A549 (cell line): ENCODE data around the gene ZNF486. TPM values are rescaled to one million over a fixed set of nuclear protein-coding genes. Genes with fewer than 3 reads are reported as not detected.

ENCODE experiments used
- ATAC-seq, 2 experiments: fragments of 200-7000 bp in 1 of 2; fragments of >200 bp in 1 of 2; cut with Nextera tagmentation in 1 of 2; cut with Tn5 transposase in 1 of 2; 3 replicates each; pipeline versions ENCODE4 v1.8.0 to v1.9.1; 2018 to 2020; ENCODE audit warnings: mild to moderate bottlenecking in 1 of 2, moderate library complexity in 1 of 2
- CTCF ChIA-PET: fragments of 300-600 bp; sonication (Branson Sonifier 250); formaldehyde crosslinking; extraction: SDS; loops from one replicate; lab custom pipeline; 2021; ENCODE audit warnings: antibody characterized with exemption, inconsistent platforms; lab: Yijun Ruan, JAX
- POLR2A ChIA-PET: fragments of 350-600 bp; formaldehyde crosslinking; extraction: SDS; loops from one replicate; lab custom pipeline; 2021; ENCODE audit warnings: antibody characterized with exemption, inconsistent platforms; lab: Yijun Ruan, JAX
- DNase-seq, 2 experiments: peaks; one replicate each; pipeline versions ENCODE4 v3.0.0 to v3.0.0-alpha.2; 2011 to 2016; ENCODE audit warnings: low read depth in 1 of 2, low spot score in 1 of 2
- FAIRE-seq: peaks from 2 replicates; lab custom pipeline; 2011; peaks lifted over from hg19 to GRCh38; lab: Jason Lieb, UNC
- H3K27ac ChIP-seq, 2 experiments: fragments of >200 bp; sonication (Bioruptor Twin); formaldehyde crosslinking; 3 replicates each; pipeline ENCODE4 v1.5.1; 2016 to 2017
- H3K4me1 ChIP-seq: fragments of >200 bp; sonication (Bioruptor Twin); formaldehyde crosslinking; 3 replicates; pipeline ENCODE4 v1.6.1; 2016
- H3K4me2 ChIP-seq: fragments of >200 bp; sonication (Bioruptor Twin); formaldehyde crosslinking; 3 replicates; pipeline ENCODE4 v1.6.1; 2016
- H3K4me3 ChIP-seq: fragments of >200 bp; sonication (Bioruptor Twin); formaldehyde crosslinking; 3 replicates; pipeline ENCODE4 v1.5.1; 2016
- H3K9me3 ChIP-seq: fragments of >200 bp; sonication (Bioruptor Twin); formaldehyde crosslinking; 3 replicates; pipeline ENCODE4 v1.6.1; 2016
- BHLHE40 ChIP-seq: IDR thresholded peaks from 2 replicates; pipeline ENCODE4 v1.6.1; 2012; ENCODE audit warnings: low read depth, low read length, inconsistent platforms
- CBX2 ChIP-seq: fragments of 200-600 bp; sonication (generic); IDR thresholded peaks from 2 replicates; pipeline ENCODE4 v1.6.1; 2016; ENCODE audit warnings: low read depth, mild to moderate bottlenecking, borderline replicate concordance
- CBX8 ChIP-seq: fragments of 200-600 bp; sonication (generic); IDR thresholded peaks from 2 replicates; pipeline ENCODE4 v1.6.1; 2016
- CHD2 ChIP-seq: fragments of 150-350 bp; IDR thresholded peaks from 2 replicates; pipeline ENCODE4 v1.6.1; 2014; ENCODE audit warnings: low read length; ENCODE audit not compliant: partially characterized antibody
- CHD4 ChIP-seq: fragments of 200-600 bp; sonication (generic); IDR thresholded peaks from 2 replicates; pipeline ENCODE4 v1.6.1; 2016; ENCODE audit warnings: antibody characterized with exemption, mild to moderate bottlenecking, borderline replicate concordance
- EHF ChIP-seq: fragments of 250-450 bp; sonication (Bioruptor Pico); IDR thresholded peaks from 2 replicates; pipeline ENCODE4 v1.5.0; 2020; ENCODE audit warnings: mild to moderate bottlenecking
- EP300 ChIP-seq, 2 experiments: fragments of >200 bp; sonication (Bioruptor Twin); formaldehyde crosslinking; IDR thresholded peaks; 2 replicates in 1 of 2; 3 replicates in 1 of 2; pipeline ENCODE4 v1.6.1; 2016 to 2017
- FOSL2 ChIP-seq, 2 experiments: fragments of 450-650 bp in 1 of 2; fragments of >200 bp in 1 of 2; sonication (Bioruptor Twin) in 1 of 2; formaldehyde crosslinking; IDR thresholded peaks; 2 replicates each; pipeline versions ENCODE4 v1.5.0 to v1.6.1; 2016 to 2020; ENCODE audit warnings: mild to moderate bottlenecking in 1 of 2, moderate library complexity in 1 of 2
- FOXS1 ChIP-seq: fragments of 250-450 bp; sonication (Bioruptor Pico); IDR thresholded peaks from 2 replicates; pipeline ENCODE4 v1.5.0; 2020; ENCODE audit warnings: mild to moderate bottlenecking, moderate library complexity
- HDAC2 ChIP-seq: fragments of 200-600 bp; sonication (generic); IDR thresholded peaks from 2 replicates; pipeline ENCODE4 v1.6.1; 2016
- HOXA7 ChIP-seq: fragments of 250-450 bp; sonication (Bioruptor Pico); IDR thresholded peaks from 2 replicates; pipeline ENCODE4 v1.5.0; 2020; ENCODE audit warnings: mild to moderate bottlenecking, moderate library complexity
- HOXB13 ChIP-seq: fragments of 250-450 bp; sonication (Bioruptor Pico); IDR thresholded peaks from 2 replicates; pipeline ENCODE4 v1.5.0; 2020; ENCODE audit warnings: low read depth, mild to moderate bottlenecking, moderate library complexity
- KDM5A ChIP-seq: fragments of 200-600 bp; sonication (generic); IDR thresholded peaks from 2 replicates; pipeline ENCODE4 v1.6.1; 2016; ENCODE audit warnings: antibody characterized with exemption, mild to moderate bottlenecking
- MAZ ChIP-seq: fragments of 150-350 bp; IDR thresholded peaks from 2 replicates; pipeline ENCODE4 v1.6.1; 2014; ENCODE audit warnings: antibody characterized with exemption, low read depth, low read length, borderline replicate concordance
- NFE2L2 ChIP-seq: fragments of 150-350 bp; conservative IDR thresholded peaks from 2 replicates; pipeline ENCODE4 v1.6.1; 2014; ENCODE audit warnings: low read length
- NPAS2 ChIP-seq: fragments of 250-450 bp; sonication (Bioruptor Pico); IDR thresholded peaks from 2 replicates; pipeline ENCODE4 v1.8.0; 2022; ENCODE audit warnings: mild to moderate bottlenecking, moderate library complexity, borderline replicate concordance
- NR3C1 ChIP-seq: fragments of >200 bp; sonication (Bioruptor Twin); formaldehyde crosslinking; IDR thresholded peaks from 3 replicates; pipeline ENCODE4 v1.6.1; 2017
- PHF8 ChIP-seq: fragments of 200-600 bp; sonication (generic); IDR thresholded peaks from 2 replicates; pipeline ENCODE4 v1.6.1; 2016; ENCODE audit warnings: low read depth, mild to moderate bottlenecking, antibody characterized with exemption, moderate library complexity, borderline replicate concordance
- POLR2A ChIP-seq: IDR thresholded peaks from 2 replicates; pipeline ENCODE4 v1.6.1; 2012; ENCODE audit warnings: mild to moderate bottlenecking, low read length
- POLR2AphosphoS2 ChIP-seq: conservative IDR thresholded peaks from 2 replicates; pipeline ENCODE4 v1.6.1; 2012; ENCODE audit warnings: low read length, improper control_type of control experiment, inconsistent platforms
- RAD21 ChIP-seq, 2 experiments: fragments of >200 bp in 1 of 2; sonication (Bioruptor Twin) in 1 of 2; formaldehyde crosslinking in 1 of 2; IDR thresholded peaks in 1 of 2; conservative IDR thresholded peaks in 1 of 2; 2 replicates in 1 of 2; 3 replicates in 1 of 2; pipeline ENCODE4 v1.6.1; 2012 to 2018; ENCODE audit warnings: inconsistent platforms in 1 of 2
- RFX5 ChIP-seq: fragments of 450-650 bp; IDR thresholded peaks from 2 replicates; pipeline ENCODE4 v1.7.1; 2014; ENCODE audit warnings: antibody characterized with exemption, mild to moderate bottlenecking, moderate library complexity
- SMC3 ChIP-seq: fragments of >200 bp; sonication (Bioruptor Twin); formaldehyde crosslinking; IDR thresholded peaks from 3 replicates; pipeline ENCODE4 v1.6.1; 2018; ENCODE audit warnings: inconsistent platforms
- TP53 ChIP-seq: fragments of 250-450 bp; sonication (Bioruptor Pico); IDR thresholded peaks from 2 replicates; pipeline ENCODE4 v1.5.0; 2021; ENCODE audit warnings: mild to moderate bottlenecking, moderate library complexity
- ZNF302 ChIP-seq: fragments of 250-450 bp; sonication (Bioruptor Pico); IDR thresholded peaks from 2 replicates; pipeline ENCODE4 v1.9.0; 2021; ENCODE audit warnings: inconsistent platforms, mild to moderate bottlenecking, moderate library complexity
- WGBS: methylation state at CpG from one replicate; pipeline ENCODE4 v1.1.6; 2017; ENCODE audit errors: missing lambda C conversion rate; 5-methylcytosine and 5-hydroxymethylcytosine counted together
- polyA plus RNA-seq, 4 experiments: library from polyadenylated mRNA; depleted of rRNA in 3 of 4; stranded (reverse); fragments of >200 nt; fragmentation: RNase III in 1 of 4; extraction: RNeasy Plus Mini Kit Qiagen cat#74134 plus additional on column Dnase treatment in 1 of 4; gene quantifications; 2 replicates in 3 of 4; 3 replicates in 1 of 4; pipeline ENCODE4 v1.2.3, GENCODE V29; 2011 to 2017
- TF ChIP-seq, protein P1 (sequence below): fragments of >200 bp; sonication (Bioruptor Twin); formaldehyde crosslinking; IDR thresholded peaks from 3 replicates; pipeline ENCODE4 v1.5.1; 2016
- TF ChIP-seq, protein P2 (sequence below): IDR thresholded peaks from 2 replicates; pipeline ENCODE4 v1.6.1; 2012
- TF ChIP-seq, protein P3 (sequence below): fragments of 450-650 bp; IDR thresholded peaks from 2 replicates; pipeline ENCODE4 v1.6.1; 2014; ENCODE audit warnings: antibody characterized with exemption
- TF ChIP-seq, protein P4 (sequence below): fragments of 250-450 bp; sonication (Bioruptor Pico); IDR thresholded peaks from 2 replicates; pipeline ENCODE4 v1.5.0; 2020; ENCODE audit warnings: low read depth, mild to moderate bottlenecking, moderate library complexity

ZNF486 gene
- polyA plus RNA-seq, 2 of the 4 experiments (the other 2 are of a cell fraction): 0.04 TPM; not detected in 1

DNA sequence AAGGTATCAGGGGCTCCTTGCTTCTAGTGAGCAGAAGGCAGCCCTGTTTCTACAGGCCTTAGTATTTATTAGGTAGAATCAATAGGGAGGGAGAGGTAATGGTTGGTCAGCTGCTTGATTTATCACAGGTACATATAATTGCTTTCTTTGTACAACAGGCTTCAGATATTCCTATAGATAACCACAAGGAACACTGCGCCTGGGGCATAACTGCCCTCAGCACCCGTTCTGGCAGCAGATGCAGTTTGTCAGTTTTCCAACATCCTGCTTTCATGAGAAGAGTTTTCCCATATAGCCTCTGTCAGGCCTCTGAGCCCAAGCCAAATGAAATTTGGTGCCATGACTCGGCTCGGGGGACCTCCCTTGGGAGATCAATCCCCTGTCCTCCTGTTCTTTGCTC, 12.4 kb upstream of the ZNF486 start:
- no peak for TF ChIP-seq PHF8
- no peak for TF ChIP-seq SMC3
- no peak for TF ChIP-seq CHD2
- TF ChIP-seq ZNF302 (CRISPR knock-in tag): no peak
- TF ChIP-seq, protein P1, sequence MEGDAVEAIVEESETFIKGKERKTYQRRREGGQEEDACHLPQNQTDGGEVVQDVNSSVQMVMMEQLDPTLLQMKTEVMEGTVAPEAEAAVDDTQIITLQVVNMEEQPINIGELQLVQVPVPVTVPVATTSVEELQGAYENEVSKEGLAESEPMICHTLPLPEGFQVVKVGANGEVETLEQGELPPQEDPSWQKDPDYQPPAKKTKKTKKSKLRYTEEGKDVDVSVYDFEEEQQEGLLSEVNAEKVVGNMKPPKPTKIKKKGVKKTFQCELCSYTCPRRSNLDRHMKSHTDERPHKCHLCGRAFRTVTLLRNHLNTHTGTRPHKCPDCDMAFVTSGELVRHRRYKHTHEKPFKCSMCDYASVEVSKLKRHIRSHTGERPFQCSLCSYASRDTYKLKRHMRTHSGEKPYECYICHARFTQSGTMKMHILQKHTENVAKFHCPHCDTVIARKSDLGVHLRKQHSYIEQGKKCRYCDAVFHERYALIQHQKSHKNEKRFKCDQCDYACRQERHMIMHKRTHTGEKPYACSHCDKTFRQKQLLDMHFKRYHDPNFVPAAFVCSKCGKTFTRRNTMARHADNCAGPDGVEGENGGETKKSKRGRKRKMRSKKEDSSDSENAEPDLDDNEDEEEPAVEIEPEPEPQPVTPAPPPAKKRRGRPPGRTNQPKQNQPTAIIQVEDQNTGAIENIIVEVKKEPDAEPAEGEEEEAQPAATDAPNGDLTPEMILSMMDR: no peak
- TF ChIP-seq EHF (CRISPR knock-in tag): no peak
- no peak for TF ChIP-seq FOXS1
- no peak for TF ChIP-seq KDM5A
- TF ChIP-seq NFE2L2: no peak
- no peak for TF ChIP-seq CBX2
- TF ChIP-seq NR3C1: no peak
- no peak for TF ChIP-seq HOXB13
- no peak for TF ChIP-seq RAD21 (conservative IDR thresholded peaks at IDR 0.05 in 1 of 2, IDR thresholded peaks at IDR 0.05 in 1 of 2)
- TF ChIP-seq, protein P2, sequence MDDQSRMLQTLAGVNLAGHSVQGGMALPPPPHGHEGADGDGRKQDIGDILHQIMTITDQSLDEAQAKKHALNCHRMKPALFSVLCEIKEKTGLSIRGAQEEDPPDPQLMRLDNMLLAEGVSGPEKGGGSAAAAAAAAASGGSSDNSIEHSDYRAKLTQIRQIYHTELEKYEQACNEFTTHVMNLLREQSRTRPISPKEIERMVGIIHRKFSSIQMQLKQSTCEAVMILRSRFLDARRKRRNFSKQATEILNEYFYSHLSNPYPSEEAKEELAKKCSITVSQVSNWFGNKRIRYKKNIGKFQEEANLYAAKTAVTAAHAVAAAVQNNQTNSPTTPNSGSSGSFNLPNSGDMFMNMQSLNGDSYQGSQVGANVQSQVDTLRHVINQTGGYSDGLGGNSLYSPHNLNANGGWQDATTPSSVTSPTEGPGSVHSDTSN: no peak
- TF ChIP-seq, protein P3, sequence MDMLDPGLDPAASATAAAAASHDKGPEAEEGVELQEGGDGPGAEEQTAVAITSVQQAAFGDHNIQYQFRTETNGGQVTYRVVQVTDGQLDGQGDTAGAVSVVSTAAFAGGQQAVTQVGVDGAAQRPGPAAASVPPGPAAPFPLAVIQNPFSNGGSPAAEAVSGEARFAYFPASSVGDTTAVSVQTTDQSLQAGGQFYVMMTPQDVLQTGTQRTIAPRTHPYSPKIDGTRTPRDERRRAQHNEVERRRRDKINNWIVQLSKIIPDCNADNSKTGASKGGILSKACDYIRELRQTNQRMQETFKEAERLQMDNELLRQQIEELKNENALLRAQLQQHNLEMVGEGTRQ: no peak
- no peak for TF ChIP-seq CHD4
- no peak for TF ChIP-seq HDAC2
- no peak for TF ChIP-seq POLR2AphosphoS2
- Histone ChIP-seq H3K4me3 (no peak overlapping the region), H3K9me3 (no peaks in the 10 kb centered on the region), H3K4me2 (no peak overlapping the region), H3K4me1 (no peaks in the 10 kb centered on the region), H3K27ac (no peak overlapping the region)
- no peak for ATAC-seq
- POLR2A ChIA-PET: no interaction called here
- no peak for DNase-seq
- CTCF ChIA-PET: no interaction called here
- FAIRE-seq: no peak
- WGBS: 14% methylated on average over 4 of the region's 4 CpGs

DNA sequence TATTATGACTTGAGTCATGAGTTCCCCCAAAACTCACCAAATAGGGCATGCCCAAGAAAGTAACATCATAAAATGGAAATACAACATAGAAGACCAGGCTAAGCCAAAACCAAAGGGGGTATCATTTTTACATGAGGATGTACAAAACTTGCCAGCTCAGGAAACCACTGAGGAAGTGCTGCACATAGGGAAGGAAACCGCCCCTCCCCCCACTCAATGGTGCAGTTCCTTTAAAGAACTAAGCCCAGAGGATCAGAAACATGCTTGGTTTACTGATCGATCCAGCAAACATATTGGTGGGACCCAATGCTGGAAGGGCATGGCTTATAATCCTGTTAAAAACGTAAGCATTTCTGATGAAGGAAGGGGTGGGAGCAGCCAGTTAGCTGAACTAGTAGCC, 4.2 kb upstream of the ZNF486 start:
- DNase-seq (no peak), ATAC-seq (no peak), FAIRE-seq (no peak)
- TF ChIP-seq FOSL2 (IDR thresholded peaks at IDR 0.05) (no peak), FOSL2 (CRISPR knock-in tag; IDR thresholded peaks at IDR 0.05) (no peak), CBX8 (no peak), CHD2 (no peak), CHD4 (no peak), HOXA7 (CRISPR knock-in tag) (no peak), NPAS2 (no peak), BHLHE40 (no peak)
- Histone ChIP-seq H3K9me3 (no peaks in the 10 kb centered on the region), H3K4me3 (no peak overlapping the region), H3K27ac (no peak overlapping the region), H3K4me1 (no peaks in the 10 kb centered on the region), H3K4me2 (no peak overlapping the region)
- POLR2A ChIA-PET: no interaction called here
- CTCF ChIA-PET: no interaction called here
- 0% methylated on average over 3 of the region's 3 CpGs for WGBS

DNA sequence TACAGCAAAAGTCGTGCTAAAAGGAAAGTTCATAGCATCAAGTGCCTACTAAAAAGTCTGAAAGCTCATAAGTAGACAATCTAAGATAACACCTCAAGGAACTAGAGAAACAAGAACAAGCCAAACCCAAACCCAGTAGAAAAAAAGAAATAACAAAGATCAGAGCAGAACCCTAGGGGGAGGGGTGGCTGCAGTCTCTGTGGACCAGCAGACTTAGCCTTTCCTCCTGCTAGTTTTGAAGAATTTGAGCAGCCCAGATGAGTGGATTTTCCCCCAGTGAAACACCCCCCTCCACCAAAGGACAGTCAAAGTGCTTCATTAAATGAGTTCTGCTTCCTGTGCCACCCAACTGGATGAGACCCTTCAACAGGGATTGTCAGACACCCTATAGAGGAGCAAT, 2.6 kb upstream of the ZNF486 start:
- H3K27ac ChIP-seq: no peak overlapping the region
- no peak for FAIRE-seq
- no peak for DNase-seq

More for the DNA sequence above, 2.6 kb upstream of the ZNF486 start:
- Histone ChIP-seq H3K4me3 (no peak overlapping the region), H3K4me2 (no peak overlapping the region), H3K9me3 (no peaks in the 10 kb centered on the region), H3K4me1 (no peaks in the 10 kb centered on the region)
- ATAC-seq: no peak
- TF ChIP-seq HOXA7 (CRISPR knock-in tag) (no peak), POLR2A (no peak), CBX2 (no peak), FOSL2 (IDR thresholded peaks at IDR 0.05) (no peak), FOSL2 (CRISPR knock-in tag; IDR thresholded peaks at IDR 0.05) (no peak), CHD2 (no peak), FOXS1 (no peak), ZNF302 (CRISPR knock-in tag) (no peak), MAZ (no peak), RFX5 (no peak), TP53 (CRISPR knock-in tag) (no peak), CBX8 (no peak), KDM5A (no peak), CHD4 (no peak), EP300 (IDR thresholded peaks at IDR 0.05) (no peak)
- TF ChIP-seq, protein P4, sequence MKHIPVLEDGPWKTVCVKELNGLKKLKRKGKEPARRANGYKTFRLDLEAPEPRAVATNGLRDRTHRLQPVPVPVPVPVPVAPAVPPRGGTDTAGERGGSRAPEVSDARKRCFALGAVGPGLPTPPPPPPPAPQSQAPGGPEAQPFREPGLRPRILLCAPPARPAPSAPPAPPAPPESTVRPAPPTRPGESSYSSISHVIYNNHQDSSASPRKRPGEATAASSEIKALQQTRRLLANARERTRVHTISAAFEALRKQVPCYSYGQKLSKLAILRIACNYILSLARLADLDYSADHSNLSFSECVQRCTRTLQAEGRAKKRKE (CRISPR knock-in tag): no peak
- TF ChIP-seq, protein P2: no peak
- CTCF ChIA-PET: no interaction called here
- WGBS: 3% methylated on average over 1 of the region's 1 CpG
- POLR2A ChIA-PET: no interaction called here
